ENCODE data around the gene TIMM21.

DNA sequence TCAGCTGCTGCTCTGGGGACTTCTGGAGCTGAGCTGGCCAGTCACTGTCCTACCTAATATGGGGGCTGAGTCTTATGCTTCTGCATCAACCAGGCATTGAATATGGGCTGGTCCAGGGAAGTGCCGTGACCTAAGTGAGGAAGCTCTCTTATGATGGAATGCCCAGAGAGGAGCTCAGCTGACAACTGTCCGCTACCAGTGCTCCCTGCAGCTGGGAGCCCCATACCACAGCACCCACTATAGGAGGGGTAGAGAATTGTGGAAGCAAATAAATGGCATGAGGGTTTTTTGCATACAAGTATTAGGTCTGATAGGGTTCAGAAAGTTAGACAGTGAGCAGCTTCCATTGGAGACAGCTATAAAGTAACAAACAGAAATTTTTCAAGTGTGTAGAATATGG lies 4.5 kb downstream of the TIMM21 start:
- TF ChIP-seq FOXA1 (IDR thresholded peaks at IDR 0.05) = no peak
- TF ChIP-seq SP1 (IDR thresholded peaks at IDR 0.05) = no peak
- TF ChIP-seq L3MBTL2 (conservative IDR thresholded peaks at IDR 0.05) = no peak
- no peak for TF ChIP-seq BHLHE40 (IDR thresholded peaks at IDR 0.05; ENCODE audit: borderline replicate concordance)
- no peak for TF ChIP-seq TARDBP (IDR thresholded peaks at IDR 0.05)
- TF ChIP-seq FOXK2 (IDR thresholded peaks at IDR 0.05) = no peak
- TF ChIP-seq ELF4 (IDR thresholded peaks at IDR 0.05) = no peak
- TF ChIP-seq SUZ12 (IDR thresholded peaks at IDR 0.05) = no peak
- no peak for TF ChIP-seq LEF1 (IDR thresholded peaks at IDR 0.05; ENCODE audit: borderline replicate concordance)
- no peak for TF ChIP-seq ARNT (IDR thresholded peaks at IDR 0.05)
- TF ChIP-seq, protein P1, sequence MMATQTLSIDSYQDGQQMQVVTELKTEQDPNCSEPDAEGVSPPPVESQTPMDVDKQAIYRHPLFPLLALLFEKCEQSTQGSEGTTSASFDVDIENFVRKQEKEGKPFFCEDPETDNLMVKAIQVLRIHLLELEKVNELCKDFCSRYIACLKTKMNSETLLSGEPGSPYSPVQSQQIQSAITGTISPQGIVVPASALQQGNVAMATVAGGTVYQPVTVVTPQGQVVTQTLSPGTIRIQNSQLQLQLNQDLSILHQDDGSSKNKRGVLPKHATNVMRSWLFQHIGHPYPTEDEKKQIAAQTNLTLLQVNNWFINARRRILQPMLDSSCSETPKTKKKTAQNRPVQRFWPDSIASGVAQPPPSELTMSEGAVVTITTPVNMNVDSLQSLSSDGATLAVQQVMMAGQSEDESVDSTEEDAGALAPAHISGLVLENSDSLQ (IDR thresholded peaks at IDR 0.05) = no peak
- no peak for TF ChIP-seq ZNF384 (IDR thresholded peaks at IDR 0.05)
- TF ChIP-seq HDGF (IDR thresholded peaks at IDR 0.05; ENCODE audit: borderline replicate concordance) = no peak
